ENCODE measurements around the gene DYRK4. TPM values are rescaled to one million over a fixed set of nuclear protein-coding genes. Genes with fewer than 3 reads are reported as not detected.

Gene DYRK4
- total and polyA plus RNA-seq, 5 donors, result 31.1 to 50.4 (median 32.5) TPM

DNA sequence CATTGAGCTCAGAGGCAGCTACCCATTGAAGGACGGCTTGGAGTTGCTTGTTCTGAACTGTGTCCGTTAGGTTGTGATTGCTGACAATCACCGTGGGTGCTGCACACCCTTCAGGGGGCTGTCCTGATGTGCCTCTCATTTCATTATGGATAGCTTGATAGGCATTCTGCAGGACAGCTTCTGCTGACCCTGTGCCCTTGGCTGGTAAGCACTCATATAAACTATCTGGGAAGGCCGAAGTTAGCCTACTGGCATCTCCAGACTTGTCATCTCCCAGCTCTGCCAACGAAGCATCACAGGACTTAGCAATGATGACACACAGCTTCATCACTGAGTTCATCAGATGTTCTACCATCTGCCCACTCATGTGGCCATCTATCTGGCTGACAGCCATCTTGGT is 64.5 kb downstream of the DYRK4 start:
- 75% methylated on average over 5 of the region's 5 CpGs for WGBS
- Histone ChIP-seq H3K4me1 (ENCODE audit: control insufficient read depth, insufficient read depth, low read length) (peaks cover 2% of the 10 kb centered on the region), H3K27me3 (ENCODE audit: control insufficient read depth, insufficient read depth) (no peaks in the 10 kb centered on the region), H3K4me3 (ENCODE audit: low read length) (no peak overlapping the region), H3K9me3 (ENCODE audit: control insufficient read depth, low read length) (no peaks in the 10 kb centered on the region), H3K27ac (ENCODE audit: low read length) (peak overlapping the region; percentile 7)
- intact Hi-C loops (cut with DNase I), result no loop called here
- ATAC-seq, result peak; percentile 65 to 69
- DNase-seq, result peak in 1 of 3 donors; percentile 14

DNA sequence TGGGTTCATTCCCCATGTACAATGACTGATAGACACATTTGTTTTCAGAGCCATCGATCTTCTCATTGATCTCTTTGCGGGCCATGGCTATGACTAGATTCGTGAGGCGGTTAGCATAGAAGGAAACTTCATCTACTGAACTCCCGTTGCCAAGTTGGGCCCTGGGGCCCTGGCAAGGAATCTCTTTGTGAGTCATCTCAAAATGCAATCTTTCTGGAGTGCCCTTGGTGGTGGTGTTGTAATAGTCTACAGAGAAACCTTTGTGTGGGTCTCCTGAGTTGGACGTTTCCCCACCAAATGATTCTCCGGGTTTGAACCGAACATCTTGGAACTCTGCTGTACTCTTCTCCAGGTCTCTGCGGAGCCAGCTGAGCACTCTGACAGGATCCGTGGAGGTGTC is 66.4 kb downstream of the DYRK4 start:
- Histone ChIP-seq H3K4me3 (ENCODE audit: low read length) (no peak overlapping the region), H3K27ac (ENCODE audit: low read length) (no peak overlapping the region), H3K27me3 (ENCODE audit: control insufficient read depth, insufficient read depth) (no peaks in the 10 kb centered on the region), H3K9me3 (ENCODE audit: control insufficient read depth, low read length) (no peaks in the 10 kb centered on the region), H3K4me1 (ENCODE audit: control insufficient read depth, insufficient read depth, low read length) (peaks cover 2% of the 10 kb centered on the region)
- 93% methylated on average over 10 of the region's 10 CpGs for WGBS
- intact Hi-C loops (cut with DNase I), result no loop called here
- ATAC-seq, result no peak
- no peak for DNase-seq

DNA sequence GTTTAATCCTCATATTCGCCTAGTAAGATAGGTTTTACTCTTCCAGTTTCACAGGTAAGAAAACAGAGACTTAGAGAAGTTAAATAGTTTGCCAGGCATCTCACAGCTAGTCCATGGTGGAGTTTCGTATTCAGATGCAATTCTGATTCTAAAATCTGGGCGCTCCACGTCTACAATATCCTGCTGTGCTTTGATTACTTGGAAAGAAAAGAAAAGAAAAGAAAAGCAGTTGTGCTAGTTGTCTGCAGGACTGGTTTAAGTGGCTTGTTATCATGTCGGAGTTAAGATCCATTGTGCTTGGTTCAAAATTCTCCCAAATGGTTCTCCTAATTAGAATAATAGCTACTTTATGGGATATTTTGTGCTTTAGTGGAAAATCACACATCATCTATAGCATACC is 68.3 kb downstream of the DYRK4 start:
- no peak overlapping the region for H3K4me3 ChIP-seq (ENCODE audit: low read length)
- no peak for DNase-seq
- ATAC-seq, result no peak
- H3K27me3 ChIP-seq (ENCODE audit: control insufficient read depth, insufficient read depth), result no peaks in the 10 kb centered on the region
- intact Hi-C loops (cut with DNase I), result no loop called here
- H3K4me1 ChIP-seq (ENCODE audit: control insufficient read depth, insufficient read depth, low read length), result peaks cover 2% of the 10 kb centered on the region
- 67% methylated on average over 5 of the region's 5 CpGs for WGBS
- H3K9me3 ChIP-seq (ENCODE audit: control insufficient read depth, low read length), result no peaks in the 10 kb centered on the region
- H3K27ac ChIP-seq (ENCODE audit: low read length), result no peak overlapping the region

DNA sequence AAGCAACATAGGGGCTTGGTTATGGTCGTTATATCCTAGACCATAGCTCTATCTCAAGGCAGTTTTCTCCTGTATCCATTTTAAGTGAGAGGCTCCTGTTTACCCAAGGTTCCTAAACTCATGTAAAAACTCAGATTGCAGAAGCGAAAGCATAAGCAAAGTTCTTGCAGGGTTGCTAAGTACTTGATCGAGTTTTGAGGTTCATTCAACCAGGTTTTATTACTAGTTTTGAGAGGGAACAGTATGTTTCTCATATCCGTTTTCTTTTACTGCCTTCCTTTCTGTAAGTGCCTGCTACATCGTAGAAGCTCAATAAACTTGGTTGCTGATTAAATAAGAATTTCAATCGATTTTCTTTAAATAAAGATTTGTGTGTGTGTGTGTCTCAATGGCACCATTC is 81.7 kb downstream of the DYRK4 start:
- ATAC-seq (no peak), DNase-seq (no peak)
- no peaks in the 10 kb centered on the region for H3K4me1 ChIP-seq (ENCODE audit: control insufficient read depth, insufficient read depth, low read length)
- H3K9me3 ChIP-seq (ENCODE audit: control insufficient read depth, low read length), result no peaks in the 10 kb centered on the region
- intact Hi-C loops (cut with DNase I), result no loop called here
- H3K4me3 ChIP-seq (ENCODE audit: low read length), result no peak overlapping the region
- WGBS, result 84% methylated on average over 6 of the region's 6 CpGs
- no peak overlapping the region for H3K27ac ChIP-seq (ENCODE audit: low read length)
- H3K27me3 ChIP-seq (ENCODE audit: control insufficient read depth, insufficient read depth), result no peaks in the 10 kb centered on the region

DNA sequence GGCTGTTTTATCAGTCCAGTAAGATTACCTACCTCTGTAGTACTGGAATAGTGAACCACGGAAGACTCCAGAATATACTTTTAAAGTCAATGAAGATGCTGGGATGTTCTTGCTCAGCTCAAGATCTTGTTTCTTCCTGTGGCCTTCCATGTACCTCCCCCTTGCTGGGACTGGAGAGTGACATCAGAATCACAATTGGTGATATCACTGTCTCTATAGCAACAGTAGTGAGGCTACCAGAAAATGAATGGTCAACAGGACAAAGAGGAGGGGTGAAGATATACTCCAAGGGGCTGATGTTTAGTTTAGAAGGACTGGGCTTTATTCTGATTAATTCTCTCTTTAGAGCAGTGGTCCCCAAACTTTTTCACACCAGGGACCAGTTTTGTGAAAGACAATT is 83.0 kb downstream of the DYRK4 start:
- Histone ChIP-seq H3K27me3 (ENCODE audit: control insufficient read depth, insufficient read depth) (no peaks in the 10 kb centered on the region), H3K27ac (ENCODE audit: low read length) (no peak overlapping the region), H3K4me3 (ENCODE audit: low read length) (no peak overlapping the region), H3K9me3 (ENCODE audit: control insufficient read depth, low read length) (no peaks in the 10 kb centered on the region), H3K4me1 (ENCODE audit: control insufficient read depth, insufficient read depth, low read length) (no peaks in the 10 kb centered on the region)
- ATAC-seq (no peak), DNase-seq (no peak)
- WGBS, result 86% methylated on average over 1 of the region's 1 CpG
- intact Hi-C loops (cut with DNase I), result no loop called here

DNA sequence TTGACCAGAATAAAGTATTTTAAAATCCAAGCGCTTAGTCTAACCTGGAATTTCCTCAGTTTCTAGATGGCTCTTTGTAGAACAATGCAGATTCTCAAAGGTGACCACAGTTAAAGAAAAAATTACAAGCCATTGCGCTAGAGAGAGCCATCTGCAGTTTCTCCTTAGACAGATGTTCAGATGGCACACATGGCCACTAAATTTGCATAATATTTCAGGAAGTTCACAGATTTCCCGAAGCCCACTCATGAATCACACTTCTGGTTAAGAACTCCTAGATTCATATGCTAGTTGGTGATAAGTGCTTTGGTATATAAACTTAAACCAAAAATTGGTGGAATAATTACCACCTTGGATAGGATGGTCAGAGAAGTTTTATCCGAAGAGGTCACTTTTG is 86.1 kb downstream of the DYRK4 start:
- Histone ChIP-seq H3K4me3 (ENCODE audit: low read length) (peak overlapping the region; percentile 100), H3K27ac (ENCODE audit: low read length) (no peak overlapping the region), H3K9me3 (ENCODE audit: control insufficient read depth, low read length) (no peaks in the 10 kb centered on the region), H3K27me3 (ENCODE audit: control insufficient read depth, insufficient read depth) (no peaks in the 10 kb centered on the region), H3K4me1 (ENCODE audit: control insufficient read depth, insufficient read depth, low read length) (no peaks in the 10 kb centered on the region)
- DNase-seq (no peak), ATAC-seq (no peak)
- intact Hi-C loops (cut with DNase I), result no loop called here
- WGBS, result 44% methylated on average over 4 of the region's 4 CpGs

DNA sequence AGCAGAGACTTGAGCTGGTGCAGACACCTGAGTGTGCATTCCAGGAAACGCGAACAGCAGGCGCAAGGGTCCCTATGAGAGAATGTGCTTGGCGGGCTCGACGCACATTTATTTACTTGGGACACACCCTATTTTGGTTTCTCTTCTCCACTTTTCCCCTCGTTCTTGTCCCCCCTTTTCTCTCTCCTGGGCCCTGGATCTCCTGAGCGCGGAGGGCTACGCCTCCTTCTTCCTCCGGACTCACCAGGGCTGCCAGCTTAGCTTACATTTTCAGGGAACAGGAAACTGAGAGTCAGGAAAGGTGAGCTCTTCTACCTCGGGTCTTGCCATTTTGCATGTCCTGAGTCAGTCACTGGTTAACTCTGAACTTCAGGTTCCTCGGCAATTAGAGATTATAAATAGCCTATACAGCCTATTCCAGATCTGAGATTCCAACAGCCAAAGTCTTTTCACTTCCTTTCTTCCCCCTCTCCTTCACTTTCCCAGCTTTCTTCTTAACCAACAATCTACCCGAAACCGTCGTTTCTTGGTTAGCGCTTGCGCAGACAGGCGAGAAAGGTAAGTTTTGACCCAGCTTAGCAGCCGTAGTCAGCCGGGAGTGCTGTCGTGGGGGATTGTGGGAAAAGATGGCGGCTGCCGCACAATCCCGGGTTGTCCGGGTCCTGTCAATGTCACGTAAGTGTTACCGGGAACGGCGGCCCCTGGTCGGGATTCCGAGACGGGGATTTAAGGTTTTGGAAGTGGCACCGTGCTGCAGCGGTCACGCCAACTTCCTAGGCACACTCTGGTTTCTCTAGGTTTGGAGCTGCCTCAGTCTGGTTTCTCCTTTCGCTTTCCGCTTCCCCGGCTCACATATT is 86.7 kb downstream of the DYRK4 start, which contains the start of the genes AKAP3 and NDUFA9:
TSS of gene AKAP3 (minus strand) at position 551 of the 857 bp plus-strand sequence. CDS start 10,855 bp downstream, outside the sequence.
TSS of gene NDUFA9 (plus strand) at position 614 of the 857 bp plus-strand sequence. CDS start at position 627, 13 bp downstream.
- Histone ChIP-seq H3K27me3 (ENCODE audit: control insufficient read depth, insufficient read depth) (no peaks in the 10 kb centered on the region), H3K9me3 (ENCODE audit: control insufficient read depth, low read length) (no peaks in the 10 kb centered on the region), H3K4me1 (ENCODE audit: control insufficient read depth, insufficient read depth, low read length) (no peaks in the 10 kb centered on the region), H3K4me3 (ENCODE audit: low read length) (peak within 1 kb of the TSS; percentile 100), H3K27ac (ENCODE audit: low read length) (peak within 1 kb of the TSS; percentile 100)
- WGBS, result under 1% methylated on average over 39 of the region's 39 CpGs
- DNase-seq (peak; percentile 80 to 91 (median 89)), ATAC-seq (peak; percentile 98)
- intact Hi-C loops (cut with DNase I), result no loop called here

DNA sequence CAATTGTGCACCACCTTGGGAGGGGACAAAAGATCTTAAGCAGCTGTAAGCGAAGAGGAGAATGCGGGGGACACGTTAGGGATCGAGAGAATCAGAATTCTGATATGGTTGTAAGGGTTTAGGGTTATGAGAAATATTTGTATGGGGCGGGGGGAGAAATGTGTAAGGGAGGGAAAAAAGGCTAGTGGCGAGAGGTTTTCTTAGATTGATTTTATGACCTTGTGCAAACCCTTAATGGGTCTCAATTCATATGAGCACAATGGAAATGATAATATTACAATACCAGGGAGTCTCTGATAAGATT is 87.3 kb downstream of the DYRK4 start:
- WGBS, result under 1% methylated on average over 6 of the region's 6 CpGs
- DNase-seq (no peak), ATAC-seq (no peak)
- Histone ChIP-seq H3K4me1 (ENCODE audit: control insufficient read depth, insufficient read depth, low read length) (no peaks in the 10 kb centered on the region), H3K9me3 (ENCODE audit: control insufficient read depth, low read length) (no peaks in the 10 kb centered on the region), H3K27ac (ENCODE audit: low read length) (peak overlapping the region; percentile 100), H3K27me3 (ENCODE audit: control insufficient read depth, insufficient read depth) (no peaks in the 10 kb centered on the region), H3K4me3 (ENCODE audit: low read length) (peak overlapping the region; percentile 100)
- intact Hi-C loops (cut with DNase I), result no loop called here

DNA sequence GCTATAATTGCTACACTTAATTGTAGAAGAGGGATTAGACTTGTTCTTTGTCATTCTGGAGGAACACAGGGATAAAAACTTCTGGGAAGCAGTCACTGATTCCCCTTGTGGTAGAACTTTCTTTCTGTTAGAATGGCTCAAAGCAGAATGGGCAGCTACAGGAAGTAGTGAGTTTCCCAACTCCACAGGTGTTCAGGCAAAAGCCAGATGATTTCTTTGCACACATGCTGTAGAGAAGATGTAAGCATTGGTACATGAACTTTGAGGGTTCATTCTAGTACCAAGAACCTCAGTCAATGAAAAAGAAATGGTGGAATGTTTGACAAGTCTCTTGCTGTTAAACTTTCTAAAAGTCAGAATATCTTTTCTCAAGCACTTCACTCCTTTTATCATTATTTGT is 91.2 kb downstream of the DYRK4 start:
- no peak overlapping the region for H3K4me3 ChIP-seq (ENCODE audit: low read length)
- H3K4me1 ChIP-seq (ENCODE audit: control insufficient read depth, insufficient read depth, low read length), result no peaks in the 10 kb centered on the region
- ATAC-seq (no peak), DNase-seq (no peak)
- intact Hi-C loops (cut with DNase I), result no loop called here
- no peak overlapping the region for H3K27ac ChIP-seq (ENCODE audit: low read length)
- no peaks in the 10 kb centered on the region for H3K9me3 ChIP-seq (ENCODE audit: control insufficient read depth, low read length)
- H3K27me3 ChIP-seq (ENCODE audit: control insufficient read depth, insufficient read depth), result no peaks in the 10 kb centered on the region

DNA sequence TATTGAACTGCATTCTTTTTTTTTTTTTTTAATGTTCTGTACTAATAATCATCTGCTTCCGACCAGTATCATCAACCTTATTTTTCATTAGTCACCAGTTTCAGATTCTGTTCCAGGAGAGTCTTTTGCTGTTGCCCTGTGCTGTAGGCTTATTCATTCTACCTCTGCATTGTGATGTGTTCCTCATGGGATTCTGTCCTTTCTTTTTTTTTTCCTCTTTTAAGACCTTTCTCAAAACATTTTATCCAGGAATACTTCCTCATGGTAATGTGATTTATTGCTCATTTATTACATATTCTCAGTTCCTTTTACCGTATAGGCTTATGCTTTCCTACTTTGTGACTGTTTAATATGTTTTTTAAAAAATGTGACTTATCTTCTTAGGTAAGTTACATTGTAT is 91.7 kb downstream of the DYRK4 start:
- Histone ChIP-seq H3K27me3 (ENCODE audit: control insufficient read depth, insufficient read depth) (no peaks in the 10 kb centered on the region), H3K4me3 (ENCODE audit: low read length) (no peak overlapping the region), H3K9me3 (ENCODE audit: control insufficient read depth, low read length) (no peaks in the 10 kb centered on the region), H3K27ac (ENCODE audit: low read length) (no peak overlapping the region), H3K4me1 (ENCODE audit: control insufficient read depth, insufficient read depth, low read length) (no peaks in the 10 kb centered on the region)
- DNase-seq (no peak), ATAC-seq (no peak)
- intact Hi-C loops (cut with DNase I), result no loop called here
- 73% methylated on average over 2 of the region's 2 CpGs for WGBS

Data from right cardiac atrium (tissue), 5 donors.